D721Med (cell line): Measurements from ENCODE around the gene OR1J4.
A peak's percentile ranks its signal among the peaks of the same experiment; 100 is the strongest.

Experiments
- DNase-seq: peaks from one replicate; pipeline ENCODE4 v3.0.0; 2011; ENCODE audit warnings: low spot score; ENCODE audit not compliant: insufficient read length
- FAIRE-seq: peaks from 2 replicates; lab custom pipeline; 2011; peaks lifted over from hg19 to GRCh38; lab: Jason Lieb, UNC
- TF ChIP-seq, protein P1 (sequence below): IDR thresholded peaks from 2 replicates; pipeline ENCODE4 v1.5.1; 2012; ENCODE audit warnings: mild to moderate bottlenecking, control low read depth; ENCODE audit not compliant: insufficient read depth; ENCODE audit errors: missing control alignments

OR1J4 gene, protein sequence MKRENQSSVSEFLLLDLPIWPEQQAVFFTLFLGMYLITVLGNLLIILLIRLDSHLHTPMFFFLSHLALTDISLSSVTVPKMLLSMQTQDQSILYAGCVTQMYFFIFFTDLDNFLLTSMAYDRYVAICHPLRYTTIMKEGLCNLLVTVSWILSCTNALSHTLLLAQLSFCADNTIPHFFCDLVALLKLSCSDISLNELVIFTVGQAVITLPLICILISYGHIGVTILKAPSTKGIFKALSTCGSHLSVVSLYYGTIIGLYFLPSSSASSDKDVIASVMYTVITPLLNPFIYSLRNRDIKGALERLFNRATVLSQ

DNA sequence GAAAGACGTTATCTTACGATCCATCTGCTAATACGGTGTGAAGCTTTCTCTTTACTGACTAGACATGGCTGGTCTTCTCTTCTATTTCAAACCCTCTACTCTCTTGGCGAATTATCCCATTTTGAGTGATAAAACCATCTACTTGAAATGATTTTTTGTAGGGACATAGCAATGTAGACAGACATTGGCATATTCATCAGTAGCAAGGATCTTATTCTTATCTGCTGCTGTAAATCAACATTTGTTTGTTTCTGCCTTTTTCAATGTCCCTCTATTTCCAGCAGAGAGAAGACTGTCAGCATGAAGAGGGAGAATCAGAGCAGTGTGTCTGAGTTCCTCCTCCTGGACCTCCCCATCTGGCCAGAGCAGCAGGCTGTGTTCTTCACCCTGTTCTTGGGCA, at the start of gene OR1J4:
Gene OR1J4, plus strand, starts transcription at position 301 of the 400 bp plus-strand sequence. Its CDS starts 0 bp downstream, at position 301.
- DNase-seq (no peak), FAIRE-seq (no peak)
- TF ChIP-seq, protein P1, sequence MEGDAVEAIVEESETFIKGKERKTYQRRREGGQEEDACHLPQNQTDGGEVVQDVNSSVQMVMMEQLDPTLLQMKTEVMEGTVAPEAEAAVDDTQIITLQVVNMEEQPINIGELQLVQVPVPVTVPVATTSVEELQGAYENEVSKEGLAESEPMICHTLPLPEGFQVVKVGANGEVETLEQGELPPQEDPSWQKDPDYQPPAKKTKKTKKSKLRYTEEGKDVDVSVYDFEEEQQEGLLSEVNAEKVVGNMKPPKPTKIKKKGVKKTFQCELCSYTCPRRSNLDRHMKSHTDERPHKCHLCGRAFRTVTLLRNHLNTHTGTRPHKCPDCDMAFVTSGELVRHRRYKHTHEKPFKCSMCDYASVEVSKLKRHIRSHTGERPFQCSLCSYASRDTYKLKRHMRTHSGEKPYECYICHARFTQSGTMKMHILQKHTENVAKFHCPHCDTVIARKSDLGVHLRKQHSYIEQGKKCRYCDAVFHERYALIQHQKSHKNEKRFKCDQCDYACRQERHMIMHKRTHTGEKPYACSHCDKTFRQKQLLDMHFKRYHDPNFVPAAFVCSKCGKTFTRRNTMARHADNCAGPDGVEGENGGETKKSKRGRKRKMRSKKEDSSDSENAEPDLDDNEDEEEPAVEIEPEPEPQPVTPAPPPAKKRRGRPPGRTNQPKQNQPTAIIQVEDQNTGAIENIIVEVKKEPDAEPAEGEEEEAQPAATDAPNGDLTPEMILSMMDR: no peak

DNA sequence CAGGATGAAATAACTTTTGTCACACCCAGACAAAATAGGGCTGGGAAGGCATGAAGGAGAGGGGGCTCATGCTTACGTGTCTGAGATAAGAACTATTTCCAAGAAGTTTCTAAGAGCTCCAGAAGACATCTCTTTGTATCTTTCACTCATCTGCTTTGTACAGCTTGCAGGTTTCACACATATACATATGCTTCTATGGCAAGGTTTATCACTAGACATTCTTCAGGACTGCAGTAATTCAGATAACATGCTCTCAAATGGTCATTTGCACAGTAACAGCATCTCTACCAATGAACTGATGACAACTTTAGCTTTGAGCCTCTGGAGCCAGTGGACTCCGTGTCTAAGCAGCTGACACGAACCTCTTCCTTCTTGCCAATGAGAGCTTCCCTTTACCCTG, 44.4 kb upstream of the OR1J4 start:
- FAIRE-seq (no peak), DNase-seq (no peak)
- TF ChIP-seq, protein P1: no peak

DNA sequence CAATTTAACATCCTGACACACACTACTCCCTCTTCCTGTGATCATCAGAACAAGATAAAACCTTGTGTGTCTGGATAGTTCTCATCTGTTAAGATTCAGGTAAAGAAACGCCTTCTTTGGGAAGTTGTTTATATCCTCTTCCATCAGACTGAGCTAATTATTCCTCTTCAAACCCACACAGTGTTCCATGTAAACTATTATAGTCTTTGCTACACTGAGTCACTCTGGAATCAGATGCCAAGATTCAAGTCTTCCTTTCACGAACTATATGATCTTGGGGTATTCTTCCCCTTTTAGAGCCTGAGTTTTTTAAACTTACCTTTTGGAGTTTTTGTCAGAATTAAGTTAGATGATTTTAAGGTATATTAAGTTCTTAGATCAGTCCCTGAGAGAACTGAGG, 43.2 kb upstream of the OR1J4 start:
- no peak for FAIRE-seq
- DNase-seq: no peak
- TF ChIP-seq, protein P1: no peak

DNA sequence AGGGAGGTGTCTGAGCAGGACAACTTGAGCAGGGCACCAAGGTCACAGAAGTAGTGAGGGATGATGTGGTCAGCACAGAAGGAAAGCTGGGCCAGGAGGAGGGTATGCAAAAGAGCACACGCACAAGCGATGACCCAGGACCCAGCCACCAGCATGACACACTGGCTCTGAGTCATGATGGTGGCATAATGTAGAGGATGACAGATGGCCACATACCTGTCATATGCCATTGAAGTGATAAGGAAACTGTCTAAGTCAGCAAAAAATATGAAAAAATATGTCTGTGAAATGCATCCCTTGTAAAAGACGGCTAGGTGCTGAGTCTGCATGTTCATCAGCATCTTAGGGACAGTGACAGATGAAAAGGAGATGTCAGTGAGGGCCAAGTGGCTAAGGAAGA, 41.6 kb upstream of the OR1J4 start:
- FAIRE-seq: no peak
- TF ChIP-seq, protein P1: no peak
- DNase-seq: no peak

DNA sequence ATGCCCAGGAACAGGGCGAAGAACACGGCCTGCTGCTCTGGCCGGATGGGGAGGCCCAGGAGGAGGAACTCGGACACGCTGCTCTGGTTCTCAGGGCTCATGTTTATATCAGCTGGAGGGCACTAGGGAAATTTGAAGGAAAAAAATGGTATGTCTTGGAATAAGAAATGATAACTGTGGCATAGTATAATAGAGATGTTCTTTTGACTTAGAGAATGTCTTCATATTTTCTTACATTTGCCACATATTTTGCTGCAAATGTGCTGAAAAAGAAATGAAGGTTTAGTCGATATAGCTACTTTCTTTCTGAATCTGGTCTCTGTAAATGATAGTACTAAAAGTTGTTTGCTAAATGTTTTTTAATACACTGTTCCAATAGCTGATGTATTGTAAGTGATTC, 41.1 kb upstream of the OR1J4 start, which contains the start of gene OR1J1:
Gene OR1J1, minus strand, starts transcription at position 101 of the 400 bp plus-strand sequence. Its CDS starts 0 bp downstream, at position 101.
- no peak for DNase-seq
- TF ChIP-seq, protein P1: no peak
- no peak for FAIRE-seq

DNA sequence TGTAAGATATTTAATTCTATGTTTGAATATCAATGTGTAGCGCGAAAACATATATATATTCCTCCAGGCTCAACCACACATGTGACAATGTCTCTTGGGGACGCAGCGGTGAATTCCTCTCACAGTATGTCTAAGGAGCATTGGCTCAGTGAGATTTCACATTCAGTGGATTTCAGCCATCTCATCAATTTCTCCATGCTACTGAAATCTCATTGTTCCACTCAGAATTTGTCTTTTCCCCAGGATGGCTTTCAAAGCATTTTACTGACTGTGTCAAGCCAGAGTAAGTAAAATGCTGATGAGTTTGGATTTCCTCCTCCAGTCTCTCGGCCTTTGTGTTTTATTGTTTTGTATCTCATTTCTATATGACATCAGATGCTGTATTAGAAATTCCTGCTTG, 39.9 kb upstream of the OR1J4 start:
- no peak for FAIRE-seq
- no peak for DNase-seq
- TF ChIP-seq, protein P1: no peak

DNA sequence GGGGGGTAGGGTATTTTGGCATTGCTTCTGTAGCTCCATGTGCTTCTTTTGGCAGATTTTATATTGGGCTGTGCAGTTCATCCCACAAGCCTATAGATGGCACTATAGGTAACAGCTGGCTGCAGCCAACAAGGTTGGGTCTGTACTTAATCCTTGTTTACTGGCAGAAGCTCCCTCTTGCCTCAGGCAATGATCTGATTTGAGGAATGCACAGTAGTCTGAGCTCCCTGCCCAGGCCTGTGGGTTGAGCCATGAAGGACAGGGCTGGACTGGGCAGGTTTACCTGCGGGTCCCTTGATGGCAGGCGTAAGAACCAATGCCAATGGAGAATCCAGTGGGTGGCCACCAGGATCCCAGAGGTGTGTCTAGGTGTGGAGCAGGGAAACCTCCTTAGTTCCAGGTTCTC, 20.1 kb upstream of the OR1J4 start:
- no peak for DNase-seq
- TF ChIP-seq, protein P1: peak; percentile 87
- no peak for FAIRE-seq
